Measurements from ENCODE around the gene LFNG. TPM values are rescaled to one million over a fixed set of nuclear protein-coding genes. Genes with fewer than 3 reads are reported as not detected.

LFNG gene
- total and polyA plus RNA-seq, 9 of the 15 experiments (the other 6 are each of a cell fraction or from before 2014, with no cell fraction given), result 0.03 to 0.89 (median 0.25) TPM; not detected in 1

DNA sequence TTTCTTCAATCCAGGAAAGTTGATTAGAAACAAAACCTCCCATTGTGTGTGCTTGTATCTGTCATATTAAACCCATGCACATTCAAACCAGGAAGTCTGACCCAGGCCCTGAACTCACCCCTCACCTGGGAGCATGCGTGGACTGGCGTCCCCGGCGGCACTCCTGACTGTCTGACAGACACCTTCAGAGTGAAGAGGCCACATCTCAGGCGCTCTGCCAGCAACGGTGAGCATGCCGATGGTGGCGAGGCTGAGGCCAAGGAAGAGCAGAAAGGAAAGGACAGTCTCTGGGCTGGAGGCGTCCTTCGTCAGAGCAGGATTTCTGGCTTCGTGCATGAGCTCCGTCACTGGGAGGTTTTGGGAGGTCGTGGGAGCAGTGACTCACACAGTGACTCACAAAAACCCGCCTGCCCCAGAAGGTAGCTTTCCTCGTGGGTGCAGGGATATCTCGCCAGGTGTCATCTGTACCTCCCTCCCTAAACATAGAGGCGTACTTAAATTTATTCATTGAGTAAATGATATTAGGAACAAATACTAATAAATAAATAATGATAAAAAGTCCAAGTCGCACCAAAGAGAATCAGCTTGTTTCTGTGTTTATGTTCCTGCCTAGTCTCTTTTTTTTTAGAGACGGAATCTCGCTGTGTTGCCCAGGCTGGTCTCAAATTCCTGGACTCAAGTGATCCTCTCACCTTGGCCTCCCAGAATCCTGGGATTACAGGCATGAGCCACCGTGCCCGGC is 52.7 kb downstream of the LFNG start (continued):
- TF ChIP-seq SMARCA4 (IDR thresholded peaks at IDR 0.05) (peak; percentile 70), CREM (IDR thresholded peaks at IDR 0.05; ENCODE audit: low read depth) (peak; percentile 43; the same call in 1 of the 2 replicates), NFIC (IDR thresholded peaks at IDR 0.05) (peak; percentile 21; the same call in 1 of the 2 replicates), HDAC1 (IDR thresholded peaks at IDR 0.05) (peak in 1 of 2 experiments; percentile 33; a peak in 1 of 4 replicates), HMG20B (CRISPR knock-in tag; IDR thresholded peaks at IDR 0.05) (no peak), FOSL1 (tag; conservative IDR thresholded peaks at IDR 0.05) (peak; percentile 96), MXI1 (IDR thresholded peaks at IDR 0.05; ENCODE audit: low read depth, low read length) (no peak), SPI1 (IDR thresholded peaks at IDR 0.05; ENCODE audit: borderline replicate concordance, low read depth, low read length) (no peak), RBBP5 (IDR thresholded peaks at IDR 0.05; ENCODE audit: borderline replicate concordance, insufficient read depth, low read length, poor library complexity, severe bottlenecking) (no peak), ZNF644 (tag; IDR thresholded peaks at IDR 0.05; ENCODE audit: low read depth) (no peak), JUND (IDR thresholded peaks at IDR 0.05; ENCODE audit: borderline replicate concordance, low read depth, low read length) (peak; percentile 93), JUND (tag; IDR thresholded peaks at IDR 0.05; ENCODE audit: borderline replicate concordance, low read depth, low read length) (peak; percentile 83; the same call in 2 of the 3 replicates), CBFA2T3 (IDR thresholded peaks at IDR 0.05) (peak; percentile 22; the same call in 1 of the 2 replicates), EGR1 (conservative IDR thresholded peaks at IDR 0.05) (0 out of 2 replicates have a peak, but pooled peaks have one; percentile 15), TCF3 (CRISPR knock-in tag; IDR thresholded peaks at IDR 0.05) (peak; percentile 13; the same call in 1 of the 2 replicates), LCOR (CRISPR knock-in tag; IDR thresholded peaks at IDR 0.05) (peak; percentile 71; the same call in 1 of the 2 replicates)
- TF ChIP-seq, protein P1, sequence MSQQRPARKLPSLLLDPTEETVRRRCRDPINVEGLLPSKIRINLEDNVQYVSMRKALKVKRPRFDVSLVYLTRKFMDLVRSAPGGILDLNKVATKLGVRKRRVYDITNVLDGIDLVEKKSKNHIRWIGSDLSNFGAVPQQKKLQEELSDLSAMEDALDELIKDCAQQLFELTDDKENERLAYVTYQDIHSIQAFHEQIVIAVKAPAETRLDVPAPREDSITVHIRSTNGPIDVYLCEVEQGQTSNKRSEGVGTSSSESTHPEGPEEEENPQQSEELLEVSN (IDR thresholded peaks at IDR 0.05; ENCODE audit: borderline replicate concordance in 1 of 2, extremely low read depth in 1 of 2, insufficient read depth in 1 of 2, insufficient read length in 1 of 2, low read depth in 1 of 2, low read length in 1 of 2, poor library complexity in 1 of 2, severe bottlenecking in 1 of 2), result peak; percentile 30 to 49
- TF ChIP-seq, protein P2, sequence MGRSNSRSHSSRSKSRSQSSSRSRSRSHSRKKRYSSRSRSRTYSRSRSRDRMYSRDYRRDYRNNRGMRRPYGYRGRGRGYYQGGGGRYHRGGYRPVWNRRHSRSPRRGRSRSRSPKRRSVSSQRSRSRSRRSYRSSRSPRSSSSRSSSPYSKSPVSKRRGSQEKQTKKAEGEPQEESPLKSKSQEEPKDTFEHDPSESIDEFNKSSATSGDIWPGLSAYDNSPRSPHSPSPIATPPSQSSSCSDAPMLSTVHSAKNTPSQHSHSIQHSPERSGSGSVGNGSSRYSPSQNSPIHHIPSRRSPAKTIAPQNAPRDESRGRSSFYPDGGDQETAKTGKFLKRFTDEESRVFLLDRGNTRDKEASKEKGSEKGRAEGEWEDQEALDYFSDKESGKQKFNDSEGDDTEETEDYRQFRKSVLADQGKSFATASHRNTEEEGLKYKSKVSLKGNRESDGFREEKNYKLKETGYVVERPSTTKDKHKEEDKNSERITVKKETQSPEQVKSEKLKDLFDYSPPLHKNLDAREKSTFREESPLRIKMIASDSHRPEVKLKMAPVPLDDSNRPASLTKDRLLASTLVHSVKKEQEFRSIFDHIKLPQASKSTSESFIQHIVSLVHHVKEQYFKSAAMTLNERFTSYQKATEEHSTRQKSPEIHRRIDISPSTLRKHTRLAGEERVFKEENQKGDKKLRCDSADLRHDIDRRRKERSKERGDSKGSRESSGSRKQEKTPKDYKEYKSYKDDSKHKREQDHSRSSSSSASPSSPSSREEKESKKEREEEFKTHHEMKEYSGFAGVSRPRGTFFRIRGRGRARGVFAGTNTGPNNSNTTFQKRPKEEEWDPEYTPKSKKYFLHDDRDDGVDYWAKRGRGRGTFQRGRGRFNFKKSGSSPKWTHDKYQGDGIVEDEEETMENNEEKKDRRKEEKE (IDR thresholded peaks at IDR 0.05; ENCODE audit: borderline replicate concordance in 1 of 2, control insufficient read depth in 1 of 2, low read depth in 2 of 2, low read length in 1 of 2), result no peak
- TF ChIP-seq, protein P3, sequence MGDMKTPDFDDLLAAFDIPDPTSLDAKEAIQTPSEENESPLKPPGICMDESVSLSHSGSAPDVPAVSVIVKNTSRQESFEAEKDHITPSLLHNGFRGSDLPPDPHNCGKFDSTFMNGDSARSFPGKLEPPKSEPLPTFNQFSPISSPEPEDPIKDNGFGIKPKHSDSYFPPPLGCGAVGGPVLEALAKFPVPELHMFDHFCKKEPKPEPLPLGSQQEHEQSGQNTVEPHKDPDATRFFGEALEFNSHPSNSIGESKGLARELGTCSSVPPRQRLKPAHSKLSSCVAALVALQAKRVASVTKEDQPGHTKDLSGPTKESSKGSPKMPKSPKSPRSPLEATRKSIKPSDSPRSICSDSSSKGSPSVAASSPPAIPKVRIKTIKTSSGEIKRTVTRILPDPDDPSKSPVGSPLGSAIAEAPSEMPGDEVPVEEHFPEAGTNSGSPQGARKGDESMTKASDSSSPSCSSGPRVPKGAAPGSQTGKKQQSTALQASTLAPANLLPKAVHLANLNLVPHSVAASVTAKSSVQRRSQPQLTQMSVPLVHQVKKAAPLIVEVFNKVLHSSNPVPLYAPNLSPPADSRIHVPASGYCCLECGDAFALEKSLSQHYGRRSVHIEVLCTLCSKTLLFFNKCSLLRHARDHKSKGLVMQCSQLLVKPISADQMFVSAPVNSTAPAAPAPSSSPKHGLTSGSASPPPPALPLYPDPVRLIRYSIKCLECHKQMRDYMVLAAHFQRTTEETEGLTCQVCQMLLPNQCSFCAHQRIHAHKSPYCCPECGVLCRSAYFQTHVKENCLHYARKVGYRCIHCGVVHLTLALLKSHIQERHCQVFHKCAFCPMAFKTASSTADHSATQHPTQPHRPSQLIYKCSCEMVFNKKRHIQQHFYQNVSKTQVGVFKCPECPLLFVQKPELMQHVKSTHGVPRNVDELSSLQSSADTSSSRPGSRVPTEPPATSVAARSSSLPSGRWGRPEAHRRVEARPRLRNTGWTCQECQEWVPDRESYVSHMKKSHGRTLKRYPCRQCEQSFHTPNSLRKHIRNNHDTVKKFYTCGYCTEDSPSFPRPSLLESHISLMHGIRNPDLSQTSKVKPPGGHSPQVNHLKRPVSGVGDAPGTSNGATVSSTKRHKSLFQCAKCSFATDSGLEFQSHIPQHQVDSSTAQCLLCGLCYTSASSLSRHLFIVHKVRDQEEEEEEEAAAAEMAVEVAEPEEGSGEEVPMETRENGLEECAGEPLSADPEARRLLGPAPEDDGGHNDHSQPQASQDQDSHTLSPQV (IDR thresholded peaks at IDR 0.05), result peak; percentile 69
